Cardiac septum (tissue), 1 donor: ENCODE data around the gene CACNA1D. TPM values are rescaled to one million over a fixed set of nuclear protein-coding genes. Genes with fewer than 3 reads are reported as not detected.

Experiments
- DNase-seq: peaks from one replicate; pipeline ENCODE4 v3.0.0-alpha.2; 2020; ENCODE audit warnings: low spot score
- intact Hi-C: fragments of 100-400 bp; cut with DNase I; formaldehyde crosslinking; loops from one replicate; pipeline ENCODE4 v1.14.0; 2022
- total RNA-seq: library from RNA; stranded (reverse); fragmentation: NEBNext Ultra II Directional; extraction: Animal tissue kit (Norgen Biotek cat#: 25700); gene quantifications from one replicate; pipeline ENCODE4 v1.2.1, GENCODE V29; 2021
- donor health status: DM: no; HTN: no; CAD: no.

Gene CACNA1D
- total RNA-seq, 1 donor from 2014 or later = 0.46 TPM

DNA sequence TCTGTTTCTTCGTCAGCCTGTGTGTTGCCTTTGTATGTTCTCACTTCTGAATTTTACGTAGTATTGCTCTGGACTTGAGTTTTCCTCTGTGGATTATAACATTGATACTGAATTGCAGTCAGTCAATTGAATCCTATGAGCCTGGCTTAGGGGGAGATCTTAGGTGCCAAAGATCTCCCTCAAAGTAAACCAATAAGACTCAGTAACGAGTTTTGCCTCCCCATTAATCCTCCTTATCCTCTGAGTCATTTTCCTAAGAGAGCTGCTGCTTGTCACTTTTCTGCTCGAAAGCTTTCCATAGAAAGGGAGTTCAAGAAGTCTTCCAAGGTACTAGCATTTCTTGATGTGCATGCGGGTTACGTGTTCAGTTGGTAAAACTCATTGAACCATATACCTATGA lies 225.4 kb downstream of the CACNA1D start:
- DNase-seq = no peak
- intact Hi-C loops = no loop called here

DNA sequence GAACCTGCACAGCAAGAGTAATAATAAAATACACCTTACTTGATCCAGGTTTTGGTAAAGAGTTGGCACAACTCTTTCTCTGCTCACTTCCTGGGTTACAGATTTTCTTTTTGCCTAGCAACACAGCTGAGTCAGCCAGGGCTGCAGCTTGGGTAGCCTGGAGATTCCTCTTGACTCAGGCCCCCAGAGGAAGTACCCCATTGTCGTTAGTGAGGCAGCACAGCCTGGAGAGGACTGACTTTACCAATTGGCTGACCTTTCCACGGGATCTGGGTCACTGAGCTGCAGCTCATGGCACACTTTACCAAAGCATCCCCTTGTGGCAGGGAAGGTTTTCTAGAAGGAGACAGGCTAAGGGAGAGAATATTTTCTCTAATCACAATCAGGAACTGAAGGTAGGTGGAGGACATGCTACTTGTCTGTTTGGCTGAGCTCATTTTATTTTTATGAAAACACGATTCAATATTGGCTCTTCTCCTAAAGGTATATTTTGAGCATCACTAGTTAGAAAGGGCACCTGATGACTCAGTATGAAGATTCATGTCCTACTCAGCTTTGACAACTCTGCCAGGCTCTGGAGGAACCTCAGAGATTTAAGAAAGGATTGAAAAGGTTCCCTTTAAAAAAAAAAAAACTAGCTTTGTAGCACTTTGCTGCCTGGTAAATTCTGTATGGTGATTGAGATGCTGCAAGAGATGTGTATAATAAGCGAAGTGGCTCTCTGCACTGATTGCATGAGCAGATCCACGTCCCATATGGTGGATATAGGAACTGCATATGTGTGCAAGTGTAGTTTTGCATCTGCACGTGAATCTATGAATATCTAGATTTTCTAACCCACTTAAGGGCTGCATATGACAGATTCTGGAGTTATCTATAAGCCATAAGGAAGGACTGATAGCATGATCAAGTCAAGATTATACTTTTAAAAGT lies 227.0 kb downstream of the CACNA1D start:
- intact Hi-C loops = no loop called here

DNA sequence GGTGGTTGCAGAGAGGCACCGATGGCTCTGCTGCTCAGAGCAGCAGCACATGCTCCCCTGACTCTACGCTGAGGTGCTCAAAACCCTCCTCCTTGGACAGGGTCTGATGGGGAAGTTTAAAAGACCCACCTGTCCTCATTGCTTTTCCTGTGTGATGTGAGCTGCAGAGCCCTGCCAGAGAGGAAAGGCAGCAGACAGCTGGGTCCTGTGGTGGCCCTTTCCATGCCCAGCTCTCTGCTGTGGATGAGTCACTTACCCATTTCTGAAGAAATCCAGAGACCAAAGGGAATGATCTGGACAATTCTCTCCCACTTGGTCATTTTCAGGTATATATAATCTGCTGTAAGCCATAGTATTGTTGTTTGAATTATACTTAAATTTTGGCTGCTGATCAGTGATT lies 230.2 kb downstream of the CACNA1D start:
- intact Hi-C loops = no loop called here
- no peak for DNase-seq

More for the DNA sequence above, 227.0 kb downstream of the CACNA1D start:
- no peak for DNase-seq

DNA sequence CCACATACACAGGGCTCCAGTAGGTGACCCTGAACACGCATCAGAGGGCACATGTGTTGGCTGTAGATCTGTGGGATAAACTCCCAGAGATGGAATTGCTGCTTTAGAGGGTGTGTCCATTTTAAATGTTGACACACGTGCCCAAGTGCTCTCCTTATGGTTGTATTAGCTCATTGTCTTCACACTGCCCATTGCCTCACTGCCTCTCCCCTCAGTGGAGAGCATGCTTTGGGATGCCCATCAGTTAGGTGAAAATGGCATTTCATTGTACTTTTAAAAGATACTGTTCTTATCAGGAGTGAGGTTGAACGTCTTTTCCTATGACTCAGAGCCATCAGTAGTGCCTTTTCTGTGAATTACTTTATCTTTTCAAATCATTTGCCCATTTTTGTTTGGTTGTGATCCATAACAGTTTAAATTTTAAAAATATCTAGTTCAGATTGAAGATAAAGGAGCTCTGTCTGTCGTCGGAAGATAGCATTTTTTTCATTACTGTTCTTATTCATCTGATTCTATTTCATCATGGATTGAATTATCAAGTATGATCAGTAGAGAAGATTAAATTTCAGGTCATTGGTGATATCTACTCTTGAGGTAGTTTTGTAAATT lies 231.1 kb downstream of the CACNA1D start:
- DNase-seq = no peak
- intact Hi-C loops = no loop called here

DNA sequence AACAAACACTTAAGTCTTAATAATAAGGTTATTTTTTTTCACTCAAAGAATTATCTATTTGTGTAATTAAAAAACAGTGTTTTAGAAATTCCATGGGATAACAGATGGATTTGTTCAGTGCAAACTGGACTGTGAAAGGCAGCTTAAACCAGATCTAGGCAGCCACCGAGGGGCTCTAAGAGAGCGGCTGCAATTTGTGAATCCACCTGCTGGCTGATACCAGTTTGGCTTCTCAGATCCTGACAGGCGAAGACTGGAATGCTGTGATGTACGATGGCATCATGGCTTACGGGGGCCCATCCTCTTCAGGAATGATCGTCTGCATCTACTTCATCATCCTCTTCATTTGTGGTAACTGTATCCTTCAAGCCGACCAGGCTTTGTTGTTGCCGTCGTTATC lies 232.2 kb downstream of the CACNA1D start:
- intact Hi-C loops = no loop called here
- DNase-seq = no peak

DNA sequence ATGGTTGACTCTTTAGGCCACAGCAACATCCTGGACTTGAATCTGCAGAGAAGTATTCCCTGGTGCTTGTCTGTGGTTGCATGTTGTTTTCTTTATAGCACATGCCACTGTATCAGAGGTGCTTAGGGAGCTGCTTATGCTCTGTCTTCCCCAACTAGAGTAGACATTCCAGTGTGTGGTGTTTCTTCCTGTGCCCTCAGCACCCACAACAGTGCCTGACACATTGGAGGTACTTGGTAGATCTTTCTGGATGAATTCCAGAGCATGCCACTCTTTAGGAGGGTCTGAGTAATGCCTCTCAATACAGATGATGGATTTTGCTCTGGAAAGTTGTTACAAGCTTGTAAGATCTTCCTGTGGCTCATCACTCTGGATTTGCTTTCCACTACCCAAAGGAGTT lies 234.2 kb downstream of the CACNA1D start:
- intact Hi-C loops = no loop called here
- no peak for DNase-seq

DNA sequence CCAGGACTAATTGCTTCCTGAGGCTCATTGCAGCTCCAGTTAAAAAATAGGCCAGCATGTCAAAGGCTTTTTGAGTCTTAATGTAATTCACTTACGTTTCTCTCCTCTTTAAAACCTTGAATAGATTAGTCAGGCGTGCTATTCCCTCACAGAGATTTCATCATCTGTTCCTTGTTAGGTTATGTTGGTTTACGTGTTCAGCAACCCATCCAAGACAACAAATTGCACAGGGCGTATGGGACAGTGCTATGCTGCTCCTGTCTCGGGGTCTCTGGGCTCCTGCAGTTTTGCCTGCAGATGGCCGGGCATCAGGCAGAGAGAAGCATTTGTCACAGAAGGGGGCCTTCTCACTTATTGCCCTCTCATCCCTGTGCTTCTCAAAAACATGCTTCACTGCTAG lies 234.7 kb downstream of the CACNA1D start:
- peak; percentile 19 for DNase-seq

DNA sequence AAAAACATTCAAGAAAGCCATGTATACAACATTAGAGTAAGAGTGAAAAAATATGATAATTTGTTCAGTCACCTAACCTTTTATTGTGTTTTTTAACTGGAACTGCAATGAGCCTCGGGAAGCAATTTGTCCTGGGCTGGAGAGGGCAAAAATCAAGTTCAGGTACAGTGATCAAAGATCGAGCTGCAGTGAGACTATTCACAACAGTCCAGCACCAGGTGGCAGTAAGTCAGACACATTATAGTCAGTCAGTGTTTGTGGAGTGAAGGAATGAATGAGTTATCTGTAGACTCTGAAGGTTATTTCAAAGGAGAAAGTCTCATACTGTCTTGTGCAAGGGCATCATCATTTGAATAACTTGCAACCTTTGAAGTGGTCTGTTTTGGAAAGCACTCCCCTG lies 235.2 kb downstream of the CACNA1D start:
- intact Hi-C loops = no loop called here

More for the DNA sequence above, 234.7 kb downstream of the CACNA1D start:
- intact Hi-C loops = no loop called here

DNA sequence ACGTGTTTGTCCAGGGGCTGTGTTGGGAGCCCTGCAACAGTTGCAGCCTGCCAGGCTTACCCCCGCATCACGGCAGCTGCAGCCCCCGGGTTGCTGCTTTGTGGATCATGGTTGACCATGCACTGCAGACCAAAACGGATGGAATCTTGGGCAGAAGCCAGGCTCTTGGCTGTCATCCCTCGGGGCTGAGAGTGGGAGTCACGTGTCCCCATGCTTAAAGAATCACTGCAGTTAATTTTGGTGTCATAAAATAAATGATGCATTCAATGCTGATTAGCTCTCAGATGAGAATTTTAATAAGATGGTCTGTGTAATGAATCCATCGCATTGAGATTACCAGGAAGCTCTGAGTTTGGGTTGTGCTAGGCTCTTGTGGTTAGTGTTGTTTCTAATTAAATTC lies 236.2 kb downstream of the CACNA1D start:
- intact Hi-C loops = no loop called here
- peak; percentile 82 for DNase-seq

More for the DNA sequence above, 235.2 kb downstream of the CACNA1D start:
- DNase-seq = no peak

DNA sequence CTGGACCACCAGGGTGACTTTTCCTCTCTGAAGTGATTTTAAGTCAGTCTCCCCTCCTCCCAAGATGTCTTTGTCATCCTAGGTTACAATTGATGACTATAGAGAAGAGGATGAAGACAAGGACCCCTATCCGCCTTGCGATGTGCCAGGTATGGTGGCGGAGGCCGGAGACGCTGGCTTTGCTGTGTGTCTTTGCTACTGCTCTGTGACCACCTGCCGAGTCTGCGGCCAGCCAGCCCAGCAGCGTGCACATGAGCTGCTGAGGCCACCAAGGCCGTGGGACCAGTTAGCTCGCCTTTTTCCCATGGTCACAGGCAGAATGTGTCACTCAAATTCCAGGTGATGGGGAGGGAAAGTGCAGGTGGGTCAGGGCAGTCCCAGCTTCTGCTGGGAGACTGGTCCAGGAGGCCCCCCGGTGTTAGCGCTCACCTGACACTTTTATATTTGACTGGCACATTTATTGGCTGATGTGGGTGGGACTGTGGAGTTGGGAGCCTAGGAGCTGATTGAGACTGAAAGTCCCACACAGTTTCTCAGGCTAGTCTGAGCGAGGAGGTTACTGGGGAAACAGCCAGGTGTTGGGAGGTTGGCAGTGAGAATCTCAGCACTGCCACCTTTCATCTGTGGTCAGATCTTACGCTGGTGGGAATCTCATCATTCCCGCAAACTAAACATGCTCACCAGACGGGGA lies 237.7 kb downstream of the CACNA1D start:
- intact Hi-C loops = no loop called here
- DNase-seq = no peak

DNA sequence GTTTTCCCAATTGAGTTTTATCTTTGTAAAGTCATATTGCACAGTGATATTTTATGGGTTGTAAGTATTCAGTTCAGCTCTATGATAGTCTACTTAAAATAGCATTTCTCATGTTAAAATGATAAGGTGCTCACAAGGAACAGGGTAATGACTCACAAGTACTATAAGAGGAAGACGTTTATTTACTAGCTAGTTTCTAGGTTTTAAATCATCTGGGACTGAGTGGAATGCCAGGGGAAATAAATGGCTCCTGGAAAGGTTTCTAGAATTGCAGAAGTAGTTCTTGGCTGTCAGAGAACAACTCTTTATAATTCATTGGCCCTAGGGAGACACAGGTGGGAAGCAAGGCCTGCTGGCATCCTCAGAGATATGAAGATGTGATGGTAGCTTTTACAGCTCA lies 239.0 kb downstream of the CACNA1D start:
- DNase-seq = no peak
- intact Hi-C loops = no loop called here

DNA sequence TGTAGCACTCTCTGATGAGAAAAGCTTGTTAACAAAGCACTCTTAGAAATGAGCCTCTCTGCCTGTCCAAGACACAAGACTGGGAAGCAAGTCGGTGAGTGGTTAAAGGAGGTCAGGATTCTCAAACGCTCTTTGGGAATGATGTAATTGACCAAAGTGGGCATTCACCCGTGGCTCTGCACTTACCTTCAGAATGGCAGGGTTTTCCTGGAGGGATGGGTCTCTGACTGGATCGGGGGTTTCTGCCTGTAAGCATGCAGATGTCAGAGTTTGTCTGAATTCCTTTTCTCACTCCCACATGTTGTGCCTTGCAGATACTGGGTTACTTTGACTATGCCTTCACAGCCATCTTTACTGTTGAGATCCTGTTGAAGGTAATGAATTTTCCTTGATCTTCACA lies 245.6 kb downstream of the CACNA1D start:
- DNase-seq = no peak
- intact Hi-C loops = loop anchor here (5.0 kb wide), 1 partner anchor 62 kb away; no protein-coding TSS in a partner anchor

DNA sequence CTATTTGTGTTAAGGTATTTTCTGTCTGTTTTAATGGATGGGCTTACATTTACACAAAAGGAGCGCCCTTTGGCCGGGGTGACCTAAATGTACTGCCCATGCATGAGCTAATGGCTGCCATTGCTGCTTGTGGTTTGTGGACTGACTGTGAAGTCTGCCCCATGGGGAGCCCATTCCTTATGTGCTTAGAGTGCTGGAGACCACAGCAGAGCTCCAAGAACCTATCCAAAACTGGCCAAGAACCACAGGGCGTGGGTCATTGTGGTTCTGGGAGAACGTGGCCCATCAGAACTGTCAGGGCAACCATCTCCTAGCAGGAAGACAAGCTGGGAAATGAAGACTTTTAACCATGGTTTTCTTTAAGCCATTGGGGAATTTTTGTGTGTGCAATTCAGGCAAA lies 246.5 kb downstream of the CACNA1D start:
- intact Hi-C loops = no loop called here
- no peak for DNase-seq

DNA sequence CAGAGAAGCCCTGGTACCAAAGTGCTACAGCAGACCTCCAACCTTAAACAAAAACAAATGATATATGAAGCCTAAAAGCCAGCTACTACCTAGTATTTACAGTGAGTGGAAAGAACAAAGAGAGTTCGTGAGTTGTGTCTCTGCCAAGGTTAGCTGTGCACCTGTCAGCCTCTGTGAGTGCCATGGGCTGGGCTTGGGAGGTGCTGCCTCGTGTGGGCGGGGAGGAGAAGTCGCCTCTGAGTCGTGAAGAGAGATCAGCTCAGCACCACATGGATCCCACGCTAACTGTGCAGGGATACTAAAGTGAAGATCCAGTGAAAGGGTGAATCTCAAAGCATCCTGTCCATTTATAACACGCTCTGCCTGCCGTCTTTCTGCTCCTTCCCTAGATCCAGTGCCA lies 249.9 kb downstream of the CACNA1D start:
- DNase-seq = peak; percentile 33
- intact Hi-C loops = no loop called here

DNA sequence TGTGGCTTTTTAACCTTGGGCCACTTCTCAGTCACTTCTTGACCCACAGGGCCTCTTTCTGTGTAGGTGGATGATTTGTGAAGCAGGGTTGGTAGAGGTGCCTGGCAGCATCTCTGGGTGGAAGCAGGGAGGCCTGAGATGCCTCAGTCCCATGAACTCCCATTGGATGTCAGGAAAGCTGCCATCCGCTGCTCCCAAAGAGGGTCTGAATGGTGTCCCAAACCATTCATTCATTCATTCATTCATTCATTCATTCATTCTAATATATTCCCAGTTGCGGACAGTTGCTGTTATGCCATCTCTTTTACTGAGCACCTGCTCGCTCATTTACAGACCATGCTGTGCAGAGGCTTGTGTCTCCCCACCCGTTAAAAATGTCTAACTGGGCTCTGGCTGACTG lies 253.1 kb downstream of the CACNA1D start:
- intact Hi-C loops = no loop called here
- no peak for DNase-seq

DNA sequence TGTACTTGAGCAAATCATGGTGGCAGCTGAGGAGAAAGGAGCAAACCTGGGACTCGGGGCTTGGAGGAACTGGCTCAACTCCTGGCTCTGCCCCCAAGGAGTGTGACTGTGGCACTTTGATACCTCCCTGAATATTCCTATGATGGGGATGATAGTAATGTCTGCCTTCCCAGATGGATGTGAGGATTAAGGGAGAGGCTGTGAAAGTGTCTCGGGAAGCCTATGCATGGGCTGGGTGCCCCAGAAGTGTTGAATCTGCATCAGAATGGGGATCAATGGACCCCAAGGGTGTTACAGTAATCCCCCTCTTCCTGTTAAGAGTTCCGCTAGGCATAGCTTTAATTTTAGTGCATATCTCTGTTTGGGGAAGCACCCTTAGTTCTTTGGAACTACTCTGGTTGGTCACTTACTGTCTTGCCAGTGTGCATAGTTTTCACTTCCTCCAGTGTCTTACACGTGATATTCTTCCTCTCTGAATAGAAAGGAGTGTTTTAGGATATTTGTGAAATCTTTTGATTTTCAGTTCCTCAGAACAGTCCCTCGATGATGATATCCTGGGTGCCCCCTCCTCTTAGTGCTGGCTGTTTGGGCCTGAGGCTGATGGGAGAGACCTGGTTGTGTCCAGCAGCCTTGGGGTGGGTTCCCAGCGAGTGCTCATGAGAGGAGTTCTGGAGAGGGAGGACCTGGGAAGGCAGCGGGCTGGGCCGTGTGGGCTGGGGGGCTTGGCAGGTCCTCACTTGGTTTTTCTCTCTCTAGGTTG lies 254.3 kb downstream of the CACNA1D start:
- DNase-seq = no peak
- intact Hi-C loops = no loop called here

DNA sequence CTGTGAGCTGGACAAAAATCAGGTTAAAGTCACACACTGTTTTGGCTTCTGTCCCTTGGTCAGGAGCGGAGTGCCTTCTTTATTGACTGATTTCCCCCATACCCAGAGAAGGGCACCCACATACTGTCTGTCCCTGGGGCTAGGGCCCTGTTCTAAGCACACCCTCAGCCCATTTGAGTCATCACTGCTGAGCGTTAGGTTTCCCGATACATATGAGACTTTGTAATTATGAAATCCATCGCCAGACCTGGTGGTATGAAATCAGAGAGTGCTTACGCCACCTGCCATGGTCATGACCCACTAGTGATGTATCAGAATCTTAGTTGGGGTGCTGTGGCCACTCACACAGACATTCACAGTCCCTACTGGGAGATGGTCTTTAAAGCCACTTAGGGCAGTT lies 255.0 kb downstream of the CACNA1D start:
- intact Hi-C loops = no loop called here
- no peak for DNase-seq

DNA sequence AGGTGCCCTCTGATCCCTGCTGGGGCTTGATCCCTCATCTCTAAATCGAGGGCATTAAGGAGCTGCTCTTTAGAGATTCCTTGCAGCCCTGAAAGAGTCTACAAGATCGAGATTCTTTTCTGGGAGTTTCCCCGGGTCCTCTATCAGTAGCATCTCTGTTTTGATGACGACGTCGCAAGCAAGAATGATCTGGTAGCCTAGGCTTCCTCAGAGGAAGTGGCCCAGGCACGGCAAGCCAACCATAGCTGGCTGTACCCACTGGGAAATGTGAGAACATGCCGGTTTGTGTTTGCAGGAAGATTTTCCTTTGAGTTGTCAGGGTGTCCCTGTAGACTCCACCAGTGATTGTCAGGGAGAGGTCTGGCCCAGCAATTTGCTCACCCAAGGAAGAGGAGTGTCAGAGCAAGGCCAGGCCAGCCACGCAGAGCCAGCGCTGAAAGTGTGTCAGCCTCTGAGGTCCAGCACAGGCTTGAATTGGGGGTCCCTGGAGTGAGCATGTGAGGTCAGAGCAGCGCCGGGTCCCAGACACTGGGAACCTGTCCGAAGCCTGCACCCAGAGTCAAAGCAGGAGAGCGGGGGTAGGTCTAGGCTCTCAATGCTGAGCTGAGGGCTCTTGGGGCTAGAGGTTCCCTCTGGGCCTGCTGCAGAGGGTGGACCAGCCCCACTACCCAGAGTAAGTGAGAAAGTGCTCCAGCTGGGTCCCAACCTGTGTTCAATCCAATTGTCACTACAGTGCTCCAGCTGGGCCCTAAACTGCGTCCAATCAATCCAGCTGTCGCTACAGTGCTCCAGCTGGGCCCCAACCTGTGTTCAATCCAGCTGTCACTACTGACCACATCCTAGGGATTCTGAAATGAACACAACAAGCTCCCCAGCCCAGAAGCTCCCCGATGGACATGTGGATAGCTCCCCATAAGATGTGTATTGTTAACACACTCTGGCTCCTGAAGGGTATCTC lies 256.1 kb downstream of the CACNA1D start:
- no peak for DNase-seq
- intact Hi-C loops = no loop called here
